Measurements from ENCODE around the gene DTNB.

GRCh38 chr2:25482341-25482740, 191.0 kb downstream of the DTNB start:
- TF ChIP-seq, protein P1, sequence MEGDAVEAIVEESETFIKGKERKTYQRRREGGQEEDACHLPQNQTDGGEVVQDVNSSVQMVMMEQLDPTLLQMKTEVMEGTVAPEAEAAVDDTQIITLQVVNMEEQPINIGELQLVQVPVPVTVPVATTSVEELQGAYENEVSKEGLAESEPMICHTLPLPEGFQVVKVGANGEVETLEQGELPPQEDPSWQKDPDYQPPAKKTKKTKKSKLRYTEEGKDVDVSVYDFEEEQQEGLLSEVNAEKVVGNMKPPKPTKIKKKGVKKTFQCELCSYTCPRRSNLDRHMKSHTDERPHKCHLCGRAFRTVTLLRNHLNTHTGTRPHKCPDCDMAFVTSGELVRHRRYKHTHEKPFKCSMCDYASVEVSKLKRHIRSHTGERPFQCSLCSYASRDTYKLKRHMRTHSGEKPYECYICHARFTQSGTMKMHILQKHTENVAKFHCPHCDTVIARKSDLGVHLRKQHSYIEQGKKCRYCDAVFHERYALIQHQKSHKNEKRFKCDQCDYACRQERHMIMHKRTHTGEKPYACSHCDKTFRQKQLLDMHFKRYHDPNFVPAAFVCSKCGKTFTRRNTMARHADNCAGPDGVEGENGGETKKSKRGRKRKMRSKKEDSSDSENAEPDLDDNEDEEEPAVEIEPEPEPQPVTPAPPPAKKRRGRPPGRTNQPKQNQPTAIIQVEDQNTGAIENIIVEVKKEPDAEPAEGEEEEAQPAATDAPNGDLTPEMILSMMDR (IDR thresholded peaks at IDR 0.05) = no peak
- no peak for TF ChIP-seq POLR2AphosphoS5 (IDR thresholded peaks at IDR 0.05; ENCODE audit: insufficient read depth in 1 of 2, low read depth in 1 of 2)
- no peak for TF ChIP-seq POLR2A (IDR thresholded peaks at IDR 0.05)

All from vagina (tissue), 2 donors.